ENCODE data around the gene SCIN.
"Not testable (repeated sequence)": the region's sequence is repeated elsewhere in the genome, so short reads cannot be mapped to it uniquely, and the experiment has no call there.

SCIN gene

GRCh38 chr7:12688485-12689170 is 118.1 kb downstream of the SCIN start:
- DNase-seq (ENCODE audit: low read depth), result not testable (repeated sequence)

GRCh38 chr7:12689451-12689850 is 118.9 kb downstream of the SCIN start:
- DNase-seq (ENCODE audit: low read depth), result no peak

GRCh38 chr7:12690041-12690878 is 119.7 kb downstream of the SCIN start:
- no peak for DNase-seq (ENCODE audit: low read depth)

- not testable (repeated sequence) for DNase-seq (ENCODE audit: low read depth)
Measured at GRCh38 chr7:12691388-12691787, 120.9 kb downstream of the SCIN start.

- no peak for DNase-seq (ENCODE audit: low read depth)
Measured at GRCh38 chr7:12692035-12692434, 121.5 kb downstream of the SCIN start.

GRCh38 chr7:12692479-12693259 is 122.1 kb downstream of the SCIN start:
- no peak for DNase-seq (ENCODE audit: low read depth)

- no peak for DNase-seq (ENCODE audit: low read depth)
Measured at GRCh38 chr7:12694817-12695216, 124.3 kb downstream of the SCIN start.

- DNase-seq (ENCODE audit: low read depth), result no peak
Measured at GRCh38 chr7:12695965-12696364, 125.4 kb downstream of the SCIN start.

- no peak for DNase-seq (ENCODE audit: low read depth)
Measured at GRCh38 chr7:12699299-12699698, 128.8 kb downstream of the SCIN start.

GRCh38 chr7:12701433-12701832 is 130.9 kb downstream of the SCIN start:
- DNase-seq (ENCODE audit: low read depth), result no peak

- DNase-seq (ENCODE audit: low read depth), result peak; percentile 62
Measured at GRCh38 chr7:12703881-12704280, 133.4 kb downstream of the SCIN start.

- no peak for DNase-seq (ENCODE audit: low read depth)
Measured at GRCh38 chr7:12705878-12706277, 135.4 kb downstream of the SCIN start.

- peak; percentile 33 for DNase-seq (ENCODE audit: low read depth)
Measured at GRCh38 chr7:12706900-12707536, 136.5 kb downstream of the SCIN start.

GRCh38 chr7:12708314-12708713 is 137.8 kb downstream of the SCIN start:
- no peak for DNase-seq (ENCODE audit: low read depth)
